Osteoblast (primary cell): Measurements from ENCODE around the gene ODF2. TPM values are rescaled to one million over a fixed set of nuclear protein-coding genes. Genes with fewer than 3 reads are reported as not detected.

ENCODE experiments used
- DNase-seq: peaks from one replicate; pipeline ENCODE4 v3.0.0; 2011; ENCODE audit warnings: low spot score, mixed read lengths; ENCODE audit not compliant: insufficient read length; ENCODE audit errors: missing footprints
- H2AFZ ChIP-seq: 2 replicates; pipeline ENCODE4 v1.6.0; 2011; ENCODE audit warnings: mild to moderate bottlenecking, low read length
- H3K27ac ChIP-seq: 2 replicates; pipeline ENCODE4 v1.5.1; 2011; ENCODE audit warnings: mild to moderate bottlenecking, low read depth, low read length, moderate library complexity
- H3K27me3 ChIP-seq: 2 replicates; pipeline ENCODE4 v1.6.0; 2012; ENCODE audit warnings: mild to moderate bottlenecking, control low read depth, inconsistent platforms, low read length, moderate library complexity; ENCODE audit not compliant: insufficient read depth
- H3K36me3 ChIP-seq: 2 replicates; pipeline ENCODE4 v1.5.1; 2011; ENCODE audit warnings: mild to moderate bottlenecking, low read length, control low read depth, moderate library complexity; ENCODE audit not compliant: insufficient read depth
- H3K4me1 ChIP-seq: 2 replicates; pipeline ENCODE4 v1.5.1; 2011; ENCODE audit warnings: mild to moderate bottlenecking, low read length, control low read depth, moderate library complexity; ENCODE audit not compliant: insufficient read depth
- H3K4me2 ChIP-seq: 2 replicates; pipeline ENCODE4 v1.6.0; 2011; ENCODE audit warnings: mild to moderate bottlenecking, low read length; ENCODE audit not compliant: insufficient read depth
- H3K4me3 ChIP-seq: fragments of 200-600 bp; sonication (generic); 3 replicates; pipeline ENCODE4 v1.5.1; 2012; ENCODE audit warnings: mild to moderate bottlenecking, low read length, inconsistent platforms; ENCODE audit not compliant: insufficient read depth
- H3K79me2 ChIP-seq: 2 replicates; pipeline ENCODE4 v1.6.0; 2012; ENCODE audit warnings: mild to moderate bottlenecking, low read length, control low read depth, inconsistent platforms; ENCODE audit not compliant: insufficient read depth
- H3K9me3 ChIP-seq: 2 replicates; pipeline ENCODE4 v1.5.1; 2011; ENCODE audit warnings: low read depth, low read length, control low read depth
- H4K20me1 ChIP-seq: 2 replicates; pipeline ENCODE4 v1.6.0; 2012; ENCODE audit warnings: mild to moderate bottlenecking, low read length, control low read depth; ENCODE audit not compliant: insufficient read depth
- total RNA-seq: library from RNA; depleted of rRNA; stranded (reverse); fragments of >200 nt; gene quantifications from 2 replicates; pipeline ENCODE4 v1.2.3, GENCODE V29; 2012
- TF ChIP-seq, protein P1 (sequence below): IDR thresholded peaks from 2 replicates; pipeline ENCODE4 v1.5.1; 2011; ENCODE audit warnings: mild to moderate bottlenecking, low read depth, low read length, moderate library complexity; ENCODE audit errors: extremely low read depth

Gene ODF2
- total RNA-seq, 1 donor = 26.4 TPM

- Histone ChIP-seq H3K4me2 (no peak overlapping the region), H3K4me1 (no peaks in the 10 kb centered on the region), H3K79me2 (peaks cover 12% of the 10 kb centered on the region), H3K9me3 (no peaks in the 10 kb centered on the region), H3K27me3 (no peaks in the 10 kb centered on the region), H3K36me3 (peaks cover 30% of the 10 kb centered on the region), H2AFZ (no peak overlapping the region), H4K20me1 (no peaks in the 10 kb centered on the region), H3K4me3 (no peak overlapping the region), H3K27ac (no peak overlapping the region)
- no peak for DNase-seq
- TF ChIP-seq, protein P1, sequence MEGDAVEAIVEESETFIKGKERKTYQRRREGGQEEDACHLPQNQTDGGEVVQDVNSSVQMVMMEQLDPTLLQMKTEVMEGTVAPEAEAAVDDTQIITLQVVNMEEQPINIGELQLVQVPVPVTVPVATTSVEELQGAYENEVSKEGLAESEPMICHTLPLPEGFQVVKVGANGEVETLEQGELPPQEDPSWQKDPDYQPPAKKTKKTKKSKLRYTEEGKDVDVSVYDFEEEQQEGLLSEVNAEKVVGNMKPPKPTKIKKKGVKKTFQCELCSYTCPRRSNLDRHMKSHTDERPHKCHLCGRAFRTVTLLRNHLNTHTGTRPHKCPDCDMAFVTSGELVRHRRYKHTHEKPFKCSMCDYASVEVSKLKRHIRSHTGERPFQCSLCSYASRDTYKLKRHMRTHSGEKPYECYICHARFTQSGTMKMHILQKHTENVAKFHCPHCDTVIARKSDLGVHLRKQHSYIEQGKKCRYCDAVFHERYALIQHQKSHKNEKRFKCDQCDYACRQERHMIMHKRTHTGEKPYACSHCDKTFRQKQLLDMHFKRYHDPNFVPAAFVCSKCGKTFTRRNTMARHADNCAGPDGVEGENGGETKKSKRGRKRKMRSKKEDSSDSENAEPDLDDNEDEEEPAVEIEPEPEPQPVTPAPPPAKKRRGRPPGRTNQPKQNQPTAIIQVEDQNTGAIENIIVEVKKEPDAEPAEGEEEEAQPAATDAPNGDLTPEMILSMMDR = no peak
Observed at GRCh38 chr9:128512820-128513219, 57.0 kb downstream of the ODF2 start.

GRCh38 chr9:128521956-128522355, 66.2 kb downstream of the ODF2 start:
- Histone ChIP-seq H3K4me2 (no peak overlapping the region), H3K79me2 (no peaks in the 10 kb centered on the region), H3K4me1 (no peaks in the 10 kb centered on the region), H2AFZ (no peak overlapping the region), H3K36me3 (peaks cover 22% of the 10 kb centered on the region), H3K9me3 (no peaks in the 10 kb centered on the region), H3K27me3 (no peaks in the 10 kb centered on the region), H4K20me1 (no peaks in the 10 kb centered on the region), H3K27ac (no peak overlapping the region), H3K4me3 (no peak overlapping the region)
- DNase-seq = no peak
- TF ChIP-seq, protein P1 = no peak

- Histone ChIP-seq H4K20me1 (no peaks in the 10 kb centered on the region), H3K4me1 (no peaks in the 10 kb centered on the region), H3K4me2 (no peak overlapping the region), H3K27me3 (no peaks in the 10 kb centered on the region), H3K36me3 (peaks cover 24% of the 10 kb centered on the region), H2AFZ (no peak overlapping the region), H3K27ac (no peak overlapping the region), H3K79me2 (no peaks in the 10 kb centered on the region), H3K9me3 (no peaks in the 10 kb centered on the region), H3K4me3 (no peak overlapping the region)
- TF ChIP-seq, protein P1 = no peak
- DNase-seq = peak; percentile 39
Observed at GRCh38 chr9:128523199-128523925, 67.6 kb downstream of the ODF2 start.

- no peak for DNase-seq
- Histone ChIP-seq H3K4me2 (no peak overlapping the region), H3K4me3 (no peak overlapping the region), H3K27ac (no peak overlapping the region), H4K20me1 (no peaks in the 10 kb centered on the region), H2AFZ (no peak overlapping the region), H3K9me3 (no peaks in the 10 kb centered on the region), H3K79me2 (no peaks in the 10 kb centered on the region), H3K27me3 (no peaks in the 10 kb centered on the region), H3K36me3 (peaks cover 35% of the 10 kb centered on the region), H3K4me1 (peaks cover 6% of the 10 kb centered on the region)
- TF ChIP-seq, protein P1 = no peak
Observed at GRCh38 chr9:128526720-128527119, 70.9 kb downstream of the ODF2 start.
